PC-9 (cell line): Measurements from ENCODE around the gene FAM98B. TPM values are rescaled to one million over a fixed set of nuclear protein-coding genes. Genes with fewer than 3 reads are reported as not detected.

Source experiments
- BruUV-seq: library from RNA; stranded (reverse); fragments of 400-500 nt; replicated peaks from 2 replicates; lab custom pipeline; 2021; lab: Mats Ljungman, UMichigan
- CTCF ChIA-PET: fragments of 300-600 bp; sonication (Branson Sonifier 250); formaldehyde crosslinking; loops from one replicate; lab custom pipeline; 2022; ENCODE audit warnings: antibody characterized with exemption; lab: Charles Lee
- POLR2A ChIA-PET: fragments of 300-600 bp; sonication (Branson Sonifier 250); formaldehyde crosslinking; loops from one replicate; lab custom pipeline; 2022; ENCODE audit warnings: antibody characterized with exemption; ENCODE audit not compliant: unreplicated experiment; lab: Charles Lee
- DNase-seq, 2 experiments: peaks; one replicate each; pipeline versions ENCODE4 v3.0.0 to v3.0.0-alpha.2; 2015 to 2022; ENCODE audit warnings: mixed read lengths in 1 of 2
- H2AFZ ChIP-seq: fragments of 200-600 bp; sonication (generic); 2 replicates; pipeline ENCODE4 v1.8.1; 2017; ENCODE audit warnings: antibody characterized with exemption
- H3F3A ChIP-seq: fragments of 200-600 bp; sonication (generic); 2 replicates; pipeline ENCODE4 v1.8.1; 2017; ENCODE audit warnings: antibody characterized with exemption, mild to moderate bottlenecking, low read depth; ENCODE audit not compliant: insufficient read depth
- H3K27ac ChIP-seq: fragments of 200-600 bp; sonication (generic); 2 replicates; pipeline ENCODE4 v1.6.1; 2016; ENCODE audit warnings: mixed run types
- H3K27me3 ChIP-seq: fragments of 200-600 bp; sonication (generic); 2 replicates; pipeline ENCODE4 v1.6.1; 2016; ENCODE audit warnings: low read depth, mixed run types; ENCODE audit not compliant: insufficient read depth
- H3K36me3 ChIP-seq: fragments of 200-600 bp; sonication (generic); 2 replicates; pipeline ENCODE4 v1.6.1; 2016; ENCODE audit warnings: low read depth, mixed run types
- H3K4me1 ChIP-seq: fragments of 200-600 bp; sonication (generic); replicated peaks from 2 replicates; pipeline ENCODE4 v1.6.1; 2016; ENCODE audit warnings: mixed run types; ENCODE audit not compliant: insufficient read depth
- H3K4me2 ChIP-seq: fragments of 200-600 bp; sonication (generic); 2 replicates; pipeline ENCODE4 v1.6.1; 2017; ENCODE audit warnings: mixed run types
- H3K4me3 ChIP-seq: fragments of 200-600 bp; sonication (generic); 2 replicates; pipeline ENCODE4 v1.6.1; 2016; ENCODE audit warnings: mixed run types
- H3K79me2 ChIP-seq: fragments of 200-600 bp; sonication (generic); 2 replicates; pipeline ENCODE4 v1.6.1; 2017; ENCODE audit warnings: low read depth, mixed run types
- H3K9me2 ChIP-seq: fragments of 200-600 bp; sonication (generic); 2 replicates; pipeline ENCODE4 v1.8.1; 2017; ENCODE audit warnings: mild to moderate bottlenecking; ENCODE audit not compliant: insufficient read depth
- H3K9me3 ChIP-seq: fragments of 200-600 bp; sonication (generic); 2 replicates; pipeline ENCODE4 v1.8.1; 2016; ENCODE audit warnings: low read depth; ENCODE audit not compliant: insufficient read depth
- H4K20me1 ChIP-seq: fragments of 200-600 bp; sonication (generic); 2 replicates; pipeline ENCODE4 v1.8.1; 2017; ENCODE audit not compliant: insufficient read depth
- CTCF ChIP-seq: fragments of 200-600 bp; sonication (generic); conservative IDR thresholded peaks from 2 replicates; pipeline ENCODE4 v1.6.1; 2017; ENCODE audit warnings: mixed run types, antibody characterized with exemption, mild to moderate bottlenecking, moderate library complexity
- EZH2 ChIP-seq: fragments of 200-600 bp; sonication (generic); IDR thresholded peaks from 2 replicates; pipeline ENCODE4 v1.8.0; 2017; ENCODE audit warnings: antibody characterized with exemption, low read depth
- intact Hi-C: fragments of 100-400 bp; cut with micrococcal nuclease; formaldehyde crosslinking; loops from one replicate; pipeline ENCODE4 v1.10.0; 2022; ENCODE audit not compliant: unreplicated experiment
- total RNA-seq: library from RNA; stranded (reverse); gene quantifications from 2 replicates; pipeline ENCODE4 v1.2.3, GENCODE V29; 2021

Gene FAM98B
- total RNA-seq, 1 experiment from 2014 or later: 34.7 TPM

GRCh38 chr15:38471974-38472373 lies 18.0 kb downstream of the FAM98B start:
- Histone ChIP-seq H3K4me3 (no peak overlapping the region), H3K4me2 (no peak overlapping the region), H3K9me2 (no peaks in the 10 kb centered on the region), H4K20me1 (no peaks in the 10 kb centered on the region), H3K4me1 (no peaks in the 10 kb centered on the region), H3F3A (no peaks in the 10 kb centered on the region), H3K27me3 (no peaks in the 10 kb centered on the region), H3K27ac (no peak overlapping the region), H3K79me2 (no peaks in the 10 kb centered on the region), H3K9me3 (no peaks in the 10 kb centered on the region), H2AFZ (no peak overlapping the region), H3K36me3 (no peaks in the 10 kb centered on the region)
- BruUV-seq: no TSS peak
- CTCF ChIA-PET: interaction anchor here (1.6 kb wide), 1 partner anchor 228 kb away, joined by 7 read pairs; no protein-coding TSS in a partner anchor
- intact Hi-C loops: loop anchor here (5.0 to 10.0 kb wide), 2 partner anchors 93 to 475 kb away; partner anchors contain the start of gene RASGRP1
- POLR2A ChIA-PET: interaction anchor here (0.6 kb wide), 1 partner anchor 1570 kb away, joined by 6 read pairs; no protein-coding TSS in a partner anchor
- TF ChIP-seq CTCF (no peak), EZH2 (no peak)
- no peak for DNase-seq

- Histone ChIP-seq H3K4me3 (no peak overlapping the region), H3K79me2 (no peaks in the 10 kb centered on the region), H2AFZ (no peak overlapping the region), H4K20me1 (no peaks in the 10 kb centered on the region), H3K9me2 (no peaks in the 10 kb centered on the region), H3F3A (no peaks in the 10 kb centered on the region), H3K4me1 (no peaks in the 10 kb centered on the region), H3K27ac (no peak overlapping the region), H3K9me3 (no peaks in the 10 kb centered on the region), H3K4me2 (no peak overlapping the region), H3K36me3 (no peaks in the 10 kb centered on the region), H3K27me3 (no peaks in the 10 kb centered on the region)
- no TSS peak for BruUV-seq
- DNase-seq: peak; percentile 9 to 39
- CTCF ChIA-PET: interaction anchor here (0.6 kb wide), 1 partner anchor 226 kb away, joined by 3 read pairs; no protein-coding TSS in a partner anchor
- intact Hi-C loops: loop anchor here (2.0 to 10.0 kb wide), 3 partner anchors 91 to 477 kb away; partner anchors contain the start of gene RASGRP1
- TF ChIP-seq CTCF: peak; percentile 73
- no peak for TF ChIP-seq EZH2
- POLR2A ChIA-PET: no interaction called here
Observed at GRCh38 chr15:38474155-38474757, 20.3 kb downstream of the FAM98B start.

GRCh38 chr15:38475361-38475760 lies 21.4 kb downstream of the FAM98B start:
- H3K4me3 ChIP-seq: no peak overlapping the region
- no peak overlapping the region for H3K4me2 ChIP-seq
- no peak for DNase-seq
- CTCF ChIA-PET: no interaction called here
- BruUV-seq: no TSS peak
- H3K9me2 ChIP-seq: no peaks in the 10 kb centered on the region
- H3K27ac ChIP-seq: no peak overlapping the region
- H2AFZ ChIP-seq: no peak overlapping the region
- H3F3A ChIP-seq: no peaks in the 10 kb centered on the region
- no peaks in the 10 kb centered on the region for H3K9me3 ChIP-seq
- H3K79me2 ChIP-seq: no peaks in the 10 kb centered on the region
- POLR2A ChIA-PET: no interaction called here
- H3K27me3 ChIP-seq: no peaks in the 10 kb centered on the region
- H4K20me1 ChIP-seq: no peaks in the 10 kb centered on the region
- H3K4me1 ChIP-seq: no peaks in the 10 kb centered on the region
- intact Hi-C loops: loop anchor here (2.0 to 10.0 kb wide), 2 partner anchors 89 to 207 kb away; partner anchors contain the start of gene RASGRP1
- no peaks in the 10 kb centered on the region for H3K36me3 ChIP-seq
- no peak for TF ChIP-seq CTCF
- TF ChIP-seq EZH2: no peak
